DMS79 (cell line): ENCODE results near the gene CELA2B.
"Not testable (repeated sequence)": the region's sequence is repeated elsewhere in the genome, so short reads cannot be mapped to it uniquely, and the experiment has no call there.

Source experiments
- DNase-seq: peaks from one replicate; lab custom pipeline; 2025; lab: John Stamatoyannopoulos, UW

CELA2B gene

GRCh38 chr1:15469361-15469760, 6.5 kb upstream of the CELA2B start:
- DNase-seq, result no peak

- DNase-seq, result not testable (repeated sequence)
Observed at GRCh38 chr1:15469821-15470448, 6.0 kb upstream of the CELA2B start.

DNA sequence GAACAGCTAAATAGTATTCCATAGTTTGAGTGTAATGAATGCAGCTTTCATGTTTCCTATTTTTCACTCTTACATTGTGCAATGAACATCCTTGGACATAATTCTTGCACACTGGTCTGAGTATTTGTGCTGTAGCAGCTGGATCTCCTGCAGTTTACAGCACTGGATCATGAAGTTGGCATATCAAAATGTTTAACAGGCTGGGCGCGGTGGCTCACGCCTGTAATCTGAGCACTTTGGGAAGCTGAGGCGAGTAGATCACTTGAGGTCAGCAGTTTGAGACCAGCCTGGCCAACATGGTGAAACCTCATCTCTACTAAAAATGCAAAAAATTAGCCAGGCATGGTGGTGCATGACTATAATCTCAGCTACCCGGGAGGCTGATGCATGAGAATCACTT, 4.8 kb upstream of the CELA2B start:
- not testable (repeated sequence) for DNase-seq

- DNase-seq, result not testable (repeated sequence)
Observed at GRCh38 chr1:15471723-15472122, 4.2 kb upstream of the CELA2B start.

DNA sequence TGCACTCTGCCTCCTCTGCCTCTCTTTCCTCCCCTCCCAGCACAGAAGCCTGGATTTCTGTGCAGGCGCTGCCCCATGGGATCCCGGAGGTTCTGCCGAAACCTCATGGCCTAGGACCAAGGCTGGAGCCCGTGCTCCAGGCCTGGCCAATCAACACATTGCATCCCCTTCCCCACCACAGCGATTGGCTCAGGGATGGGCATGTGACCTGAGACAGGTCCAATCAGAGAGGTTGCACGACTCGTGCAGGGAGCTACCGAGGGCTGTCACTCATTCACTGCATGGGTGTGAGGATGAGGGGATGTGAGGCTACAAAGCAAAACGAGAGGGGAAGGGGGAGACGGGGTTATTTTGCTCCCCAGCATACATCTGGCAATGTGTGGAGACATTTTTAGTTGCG, 3.3 kb upstream of the CELA2B start:
- no peak for DNase-seq

DNA sequence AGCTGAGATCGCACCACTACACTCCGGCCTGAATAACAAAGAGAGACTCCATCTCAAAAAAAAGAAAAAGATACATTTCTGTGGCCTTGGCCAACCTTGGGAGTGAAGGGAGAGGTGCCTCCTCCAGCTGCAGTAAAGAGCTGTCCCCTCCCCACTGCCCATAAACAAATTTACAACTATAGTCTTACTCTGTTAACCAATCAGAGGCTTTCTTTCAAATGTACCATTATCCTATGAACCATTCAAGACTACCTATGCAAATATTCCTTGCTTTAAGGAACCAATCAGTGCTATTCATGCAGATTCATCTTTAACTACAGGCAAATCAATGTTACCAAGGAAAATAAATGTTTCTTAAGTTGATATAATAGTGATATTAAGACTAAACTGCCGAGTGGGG, 1.0 kb downstream of the CELA2B start:
- no peak for DNase-seq

- no peak for DNase-seq
Observed at GRCh38 chr1:15477646-15478212, 1.8 kb downstream of the CELA2B start.

- DNase-seq, result no peak
Observed at GRCh38 chr1:15479654-15480347, 3.9 kb downstream of the CELA2B start.

DNA sequence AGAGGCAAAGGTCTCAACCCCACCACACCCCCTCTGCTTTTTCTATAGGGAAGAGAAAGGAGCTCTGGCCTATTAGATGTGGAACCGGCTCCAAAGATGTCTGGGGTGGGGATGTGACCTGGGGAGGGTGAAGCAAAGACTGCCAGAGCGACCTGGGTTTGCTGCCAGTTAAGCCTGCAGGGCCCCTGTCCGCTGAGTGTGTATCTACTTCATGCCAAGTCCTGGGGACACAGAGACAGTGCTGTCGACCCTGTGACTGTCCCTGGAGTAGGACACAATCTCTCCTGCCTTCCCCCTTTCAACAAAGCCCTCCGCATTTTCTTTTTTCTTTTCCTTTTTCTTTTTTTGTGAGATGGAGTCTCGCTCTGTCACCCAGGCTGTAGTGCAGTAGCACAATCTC, 6.6 kb downstream of the CELA2B start:
- not testable (repeated sequence) for DNase-seq

- not testable (repeated sequence) for DNase-seq
Observed at GRCh38 chr1:15482983-15483543, 7.2 kb downstream of the CELA2B start.

DNA sequence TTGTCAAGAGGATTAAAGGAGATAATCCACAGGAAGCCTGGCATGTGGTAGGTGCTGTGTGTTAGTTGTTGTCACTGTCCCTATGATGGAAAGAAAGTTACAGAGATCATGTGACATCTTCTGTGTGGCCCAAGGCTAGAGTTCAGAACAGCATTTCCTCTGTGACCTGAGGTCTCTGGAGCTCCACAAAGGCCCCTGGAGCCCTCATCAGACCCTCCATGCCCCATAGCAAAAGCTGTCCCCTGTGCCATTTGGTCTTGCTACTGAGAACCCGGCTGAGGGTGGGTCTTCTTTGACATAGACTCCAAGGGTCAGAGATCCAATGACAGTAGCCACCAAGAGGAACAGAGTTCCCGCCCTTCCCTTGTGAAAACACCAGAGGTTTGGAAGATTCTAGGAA, 8.1 kb downstream of the CELA2B start:
- no peak for DNase-seq

- not testable (repeated sequence) for DNase-seq
Observed at GRCh38 chr1:15484443-15484842, 8.5 kb downstream of the CELA2B start.

- DNase-seq, result no peak
Observed at GRCh38 chr1:15485636-15486035, 9.7 kb downstream of the CELA2B start.

- not testable (repeated sequence) for DNase-seq
Observed at GRCh38 chr1:15486844-15487610, 11.1 kb downstream of the CELA2B start.

DNA sequence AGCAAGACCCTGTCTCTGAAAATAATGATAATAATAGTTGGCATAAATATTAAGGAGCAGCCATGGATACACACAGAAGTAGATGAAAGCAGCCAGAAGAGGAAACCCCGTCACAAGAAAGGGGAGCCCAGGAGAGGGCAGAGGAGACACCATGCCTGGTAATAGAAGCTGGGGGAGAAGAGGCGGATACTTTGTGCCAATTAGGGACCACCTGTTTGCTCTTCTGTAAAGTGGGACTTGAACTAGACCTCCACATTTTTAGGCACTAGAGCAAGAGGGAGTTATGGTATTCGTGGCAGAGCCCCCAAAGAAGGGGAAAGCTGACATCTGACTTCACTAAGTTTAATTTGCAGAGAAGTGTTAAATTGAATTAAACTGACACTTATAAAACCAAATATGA, 12.5 kb downstream of the CELA2B start:
- DNase-seq, result no peak

- peak; percentile 47 for DNase-seq
Observed at GRCh38 chr1:15489052-15489736, 13.3 kb downstream of the CELA2B start.

DNA sequence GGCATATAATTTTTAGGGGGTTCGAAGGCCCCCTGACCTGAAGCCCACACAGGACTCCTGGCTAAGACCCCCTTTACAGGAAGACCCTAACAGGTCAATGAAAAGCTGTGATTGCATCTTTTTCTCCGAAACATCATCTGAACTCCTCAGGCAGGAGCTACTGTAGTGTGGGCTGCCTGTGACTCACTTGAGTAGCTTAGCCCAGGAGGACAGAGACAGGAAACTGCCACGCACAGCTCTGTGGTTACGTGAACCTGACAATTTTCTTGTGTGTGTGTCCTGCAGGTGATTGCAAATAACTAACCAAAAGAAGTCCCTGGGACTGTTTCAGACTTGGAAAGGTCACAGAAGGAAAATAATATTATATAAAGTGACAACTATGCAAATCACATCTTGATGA, 15.1 kb downstream of the CELA2B start:
- not testable (repeated sequence) for DNase-seq

- no peak for DNase-seq
Observed at GRCh38 chr1:15492596-15492995, 16.7 kb downstream of the CELA2B start.

GRCh38 chr1:15493869-15494390, 18.0 kb downstream of the CELA2B start:
- no peak for DNase-seq

DNA sequence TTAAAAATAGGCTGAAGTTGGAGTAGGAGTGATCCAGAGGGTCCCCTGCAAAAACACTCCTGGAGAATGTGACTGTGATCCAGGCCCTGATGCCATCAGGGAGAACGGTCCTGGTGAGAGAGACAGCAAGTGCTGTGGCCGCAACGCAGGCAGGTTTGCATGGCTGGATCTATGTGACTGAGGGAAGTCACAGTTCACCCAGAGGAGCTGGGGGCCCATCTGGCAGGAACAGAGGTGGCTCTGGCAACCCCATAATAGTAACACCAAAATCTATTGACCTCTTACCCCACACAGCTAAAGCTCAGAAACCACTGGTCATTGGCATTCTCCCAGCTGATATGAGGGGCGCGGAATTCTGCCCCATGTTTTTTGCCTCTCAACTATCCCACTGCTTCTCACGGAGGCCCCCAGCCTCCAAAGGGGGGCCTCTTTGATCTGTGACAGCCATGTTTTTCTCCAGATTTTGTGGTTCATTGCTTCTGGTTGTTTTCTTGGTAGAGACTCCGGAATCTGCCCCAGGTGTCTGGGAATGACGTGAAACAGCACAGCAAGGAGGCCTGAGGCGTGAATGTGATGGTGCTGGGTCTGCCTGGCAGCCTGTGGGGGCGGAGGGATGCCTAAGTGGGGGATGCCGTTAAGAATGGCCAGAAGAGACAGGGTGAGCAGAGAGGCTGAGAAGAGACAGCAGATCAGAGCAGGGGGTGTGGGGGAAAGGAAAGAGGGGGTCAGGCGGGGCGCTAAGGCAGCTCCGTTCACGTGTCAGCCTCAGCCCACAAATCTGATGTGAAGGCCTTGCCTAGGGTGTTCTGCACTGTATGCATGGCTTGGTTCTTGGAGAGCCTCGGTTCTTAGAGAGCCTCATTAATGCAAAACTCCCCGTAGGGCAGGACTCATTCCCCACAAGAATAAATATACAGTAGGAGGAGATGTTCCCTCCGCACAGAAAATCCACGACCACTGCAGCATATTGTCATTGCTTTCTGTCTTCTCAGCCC, 24.6 kb downstream of the CELA2B start:
- no peak for DNase-seq
